DND-41 (cell line): ENCODE data around the gene RSPH6A.

ENCODE experiments used
- ATAC-seq: fragments of 200-7000 bp; cut with Tn5 transposase; 3 replicates; pipeline ENCODE4 v1.9.1; 2021; ENCODE audit warnings: low read depth; ENCODE audit not compliant: insufficient read depth
- DNase-seq: peaks from one replicate; pipeline ENCODE4 v3.0.0-alpha.2; 2020
- H2AFZ ChIP-seq: 2 replicates; pipeline ENCODE4 v1.6.0; 2012; ENCODE audit warnings: low read depth, low read length
- H3K27ac ChIP-seq: 2 replicates; pipeline ENCODE4 v1.5.1; 2012; ENCODE audit warnings: low read length, inconsistent platforms
- H3K27me3 ChIP-seq: fragments of 200-600 bp; sonication (generic); 2 replicates; pipeline ENCODE4 v1.6.0; 2012; ENCODE audit warnings: low read length, mild to moderate bottlenecking, inconsistent platforms; ENCODE audit not compliant: insufficient read depth, poor library complexity
- H3K36me3 ChIP-seq: 2 replicates; pipeline ENCODE4 v1.5.1; 2012; ENCODE audit warnings: low read length, inconsistent platforms; ENCODE audit not compliant: insufficient read depth
- H3K4me1 ChIP-seq: 2 replicates; pipeline ENCODE4 v1.5.1; 2012; ENCODE audit warnings: mild to moderate bottlenecking, low read length; ENCODE audit not compliant: insufficient read depth
- H3K4me2 ChIP-seq: 2 replicates; pipeline ENCODE4 v1.6.0; 2012; ENCODE audit warnings: mild to moderate bottlenecking, moderate library complexity, low read length, inconsistent platforms; ENCODE audit not compliant: insufficient read depth
- H3K4me3 ChIP-seq, 2 experiments: fragments of 200-600 bp in 1 of 2; shearing (Covaris generic) in 1 of 2; 2 replicates each; pipeline ENCODE4 v1.5.1; 2012 to 2016; ENCODE audit warnings: inconsistent platforms in 2 of 2, low read length in 2 of 2, mild to moderate bottlenecking in 2 of 2, low read depth in 1 of 2, moderate library complexity in 1 of 2
- H3K79me2 ChIP-seq: 2 replicates; pipeline ENCODE4 v1.6.0; 2012; ENCODE audit warnings: low read length, inconsistent platforms; ENCODE audit not compliant: insufficient read depth
- H3K9ac ChIP-seq: 2 replicates; pipeline ENCODE4 v1.6.0; 2012; ENCODE audit warnings: low read depth, mild to moderate bottlenecking, inconsistent platforms, low read length, moderate library complexity
- H3K9me3 ChIP-seq: 2 replicates; pipeline ENCODE4 v1.5.1; 2012; ENCODE audit warnings: low read length, moderate library complexity, mild to moderate bottlenecking, inconsistent platforms; ENCODE audit not compliant: insufficient read depth, severe bottlenecking
- H4K20me1 ChIP-seq: 2 replicates; pipeline ENCODE4 v1.6.0; 2012; ENCODE audit warnings: low read length; ENCODE audit not compliant: insufficient read depth
- CTCF ChIP-seq: IDR thresholded peaks from 2 replicates; pipeline ENCODE4 v1.5.1; 2012; ENCODE audit warnings: borderline replicate concordance, low read length, moderate library complexity, mild to moderate bottlenecking; ENCODE audit not compliant: poor library complexity, severe bottlenecking; ENCODE audit errors: extremely low read depth
- EZH2 ChIP-seq: IDR thresholded peaks from 3 replicates; pipeline ENCODE4 v1.6.1; 2012; ENCODE audit warnings: borderline replicate concordance, low read depth, mild to moderate bottlenecking, moderate library complexity, low read length, inconsistent platforms; ENCODE audit not compliant: severe bottlenecking

RSPH6A gene

DNA sequence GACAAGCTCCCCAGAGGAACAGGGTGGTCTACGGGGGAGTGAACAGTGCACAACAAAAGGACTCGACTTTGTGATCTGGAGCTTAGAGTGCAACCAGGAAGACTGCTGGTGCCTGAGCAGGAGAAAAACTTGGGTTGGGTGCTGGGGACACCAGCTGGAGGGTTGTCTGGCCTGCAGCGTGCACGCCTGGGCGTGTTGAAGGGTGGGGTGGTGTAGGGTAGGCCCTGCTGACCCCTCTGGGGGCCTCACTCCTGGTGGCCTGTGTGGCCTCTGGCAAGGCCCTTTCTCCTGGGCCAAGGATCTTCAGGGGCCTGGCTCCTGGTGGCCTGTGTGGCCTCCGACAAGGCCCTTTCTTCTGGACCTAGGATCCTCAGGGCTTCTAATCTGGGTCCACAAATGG lies 4.7 kb upstream of the RSPH6A start:
- no peak overlapping the region for H3K4me3 ChIP-seq
- DNase-seq (no peak), ATAC-seq (no peak)
- H2AFZ ChIP-seq = no peak overlapping the region
- H3K79me2 ChIP-seq = no peaks in the 10 kb centered on the region
- no peak overlapping the region for H3K9ac ChIP-seq
- peaks cover 78% of the 10 kb centered on the region for H3K36me3 ChIP-seq
- peaks cover 14% of the 10 kb centered on the region for H4K20me1 ChIP-seq
- peak overlapping the region; percentile 21; the same call in 1 of the 2 replicates for H3K27ac ChIP-seq
- H3K4me2 ChIP-seq = no peak overlapping the region
- H3K4me1 ChIP-seq = peaks cover 6% of the 10 kb centered on the region
- H3K27me3 ChIP-seq = no peaks in the 10 kb centered on the region
- H3K9me3 ChIP-seq = no peaks in the 10 kb centered on the region
- no peak for TF ChIP-seq EZH2
- no peak for TF ChIP-seq CTCF

GRCh38 chr19:45817725-45818301 lies 2.7 kb upstream of the RSPH6A start:
- Histone ChIP-seq H3K27ac (no peak overlapping the region), H3K36me3 (peaks cover 61% of the 10 kb centered on the region), H3K4me3 (no peak overlapping the region), H3K9ac (no peak overlapping the region), H3K79me2 (no peaks in the 10 kb centered on the region), H2AFZ (no peak overlapping the region), H3K27me3 (no peaks in the 10 kb centered on the region), H3K9me3 (no peaks in the 10 kb centered on the region), H3K4me1 (peaks cover 6% of the 10 kb centered on the region), H3K4me2 (no peak overlapping the region), H4K20me1 (peaks cover 12% of the 10 kb centered on the region)
- TF ChIP-seq EZH2 (no peak), CTCF (no peak)
- DNase-seq (no peak), ATAC-seq (no peak)

DNA sequence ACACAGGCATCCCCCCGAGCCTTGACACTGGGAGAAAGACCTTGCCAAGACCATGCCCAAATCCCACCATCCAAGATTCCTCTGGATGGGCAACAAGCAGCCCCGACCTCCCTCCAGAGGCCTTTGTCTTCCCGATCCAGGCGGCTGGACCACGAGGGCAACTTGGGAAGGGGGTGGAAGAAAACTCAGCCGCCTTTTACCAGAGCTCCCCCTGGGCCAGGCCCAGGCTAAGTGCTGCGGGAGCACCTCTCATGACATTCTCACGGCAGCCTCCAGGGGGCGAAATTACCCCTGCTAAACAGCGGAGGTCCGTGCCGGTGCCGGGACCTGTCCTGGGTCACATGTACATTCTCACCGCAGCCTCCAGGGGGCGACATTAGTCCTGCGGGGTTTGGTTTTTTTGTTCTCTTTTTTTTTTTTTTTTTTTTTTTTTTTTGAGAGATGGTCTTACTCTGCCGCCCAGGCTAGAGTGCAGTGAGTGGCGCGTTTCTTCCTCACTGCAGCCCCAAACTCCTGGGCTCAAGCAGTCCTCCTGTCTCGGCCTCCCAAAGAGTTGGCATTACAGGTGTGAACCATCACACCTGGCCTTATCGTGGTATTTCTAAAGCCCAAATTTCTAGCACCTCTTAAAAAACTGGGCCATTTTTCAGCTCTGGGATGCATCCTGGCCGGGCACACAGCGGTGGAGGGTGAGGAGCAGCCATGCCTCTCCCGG lies 2.1 kb upstream of the RSPH6A start:
- H4K20me1 ChIP-seq = peaks cover 12% of the 10 kb centered on the region
- H3K36me3 ChIP-seq = peaks cover 54% of the 10 kb centered on the region
- H3K27me3 ChIP-seq = no peaks in the 10 kb centered on the region
- TF ChIP-seq EZH2 (no peak), CTCF (peak; percentile 97)
- H3K9me3 ChIP-seq = no peaks in the 10 kb centered on the region
- H3K4me3 ChIP-seq = no peak overlapping the region
- ATAC-seq (peak; percentile 96), DNase-seq (peak; percentile 96)
- H3K9ac ChIP-seq = no peak overlapping the region
- no peak overlapping the region for H3K27ac ChIP-seq
- peaks cover 6% of the 10 kb centered on the region for H3K4me1 ChIP-seq
- H2AFZ ChIP-seq = no peak overlapping the region
- H3K79me2 ChIP-seq = no peaks in the 10 kb centered on the region
- no peak overlapping the region; the same call in 1 of the 2 replicates for H3K4me2 ChIP-seq
